ENCODE measurements around the gene RO60. TPM values are rescaled to one million over a fixed set of nuclear protein-coding genes. Genes with fewer than 3 reads are reported as not detected.

Gene RO60
- total and polyA plus RNA-seq, 2 experiments from 2014 or later, result 68.6 to 104 TPM

DNA sequence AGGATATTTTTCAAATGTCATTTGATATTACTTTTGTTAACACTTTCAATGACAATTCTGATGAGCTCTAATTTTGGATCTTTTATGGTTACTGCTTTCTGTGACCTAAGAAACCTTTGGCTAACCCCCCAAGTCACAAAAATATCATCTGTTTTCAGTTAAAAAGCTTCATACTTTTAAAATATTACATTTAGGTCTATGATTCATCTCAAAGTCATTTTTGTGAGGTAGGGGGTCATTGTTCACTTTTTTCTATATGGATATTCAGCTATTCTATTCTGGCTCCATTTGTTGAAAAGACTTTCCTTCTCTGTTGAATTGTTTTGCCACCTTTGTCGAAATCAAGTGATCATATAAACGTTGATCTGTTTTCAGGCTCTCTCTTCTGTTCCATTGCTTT lies 45.0 kb upstream of the RO60 start:
- H3K36me3 ChIP-seq (ENCODE audit: low read depth), result no peaks in the 10 kb centered on the region
- H3K27ac ChIP-seq, result no peak overlapping the region
- H3K9me2 ChIP-seq (ENCODE audit: insufficient read depth), result no peaks in the 10 kb centered on the region
- no peak overlapping the region for H2AFZ ChIP-seq
- no peaks in the 10 kb centered on the region for H3K79me2 ChIP-seq (ENCODE audit: insufficient read depth)
- in situ Hi-C loops (cut with MboI), result loop anchor here (10.0 to 25.0 kb wide), 2 partner anchors 202 to 400 kb away; partner anchors contain the start of gene RGS2
- no peaks in the 10 kb centered on the region for H3K9me3 ChIP-seq (ENCODE audit: low read depth)
- no peak overlapping the region for H3K9ac ChIP-seq
- WGBS, 2 experiments (ENCODE audit: low coverage in 1 of 2, low lambda C conversion rate in 2 of 2, missing lambda C conversion rate in 2 of 2), result 52 to 56% methylated on average over 2 of the region's 2 CpGs
- TF ChIP-seq EZH2 (IDR thresholded peaks at IDR 0.05; ENCODE audit: insufficient read depth, poor library complexity, severe bottlenecking) (no peak), EZH2phosphoT487 (IDR thresholded peaks at IDR 0.05; ENCODE audit: insufficient read depth, low read depth) (no peak)
- peaks cover 28% of the 10 kb centered on the region for H3K4me1 ChIP-seq (ENCODE audit: insufficient read depth)
- 0 out of 2 replicates have a peak, but pooled peaks cover 8% of the 10 kb centered on the region for H3F3A ChIP-seq (ENCODE audit: insufficient read depth)
- H3K4me3 ChIP-seq, result no peak overlapping the region
- no peaks in the 10 kb centered on the region for H3K27me3 ChIP-seq (replicated peaks; ENCODE audit: insufficient read depth)
- no peaks in the 10 kb centered on the region for H4K20me1 ChIP-seq (ENCODE audit: insufficient read depth)
- peak; percentile 3 for DNase-seq
- H3K4me2 ChIP-seq (ENCODE audit: unreplicated experiment), result peak overlapping the region; percentile 24

DNA sequence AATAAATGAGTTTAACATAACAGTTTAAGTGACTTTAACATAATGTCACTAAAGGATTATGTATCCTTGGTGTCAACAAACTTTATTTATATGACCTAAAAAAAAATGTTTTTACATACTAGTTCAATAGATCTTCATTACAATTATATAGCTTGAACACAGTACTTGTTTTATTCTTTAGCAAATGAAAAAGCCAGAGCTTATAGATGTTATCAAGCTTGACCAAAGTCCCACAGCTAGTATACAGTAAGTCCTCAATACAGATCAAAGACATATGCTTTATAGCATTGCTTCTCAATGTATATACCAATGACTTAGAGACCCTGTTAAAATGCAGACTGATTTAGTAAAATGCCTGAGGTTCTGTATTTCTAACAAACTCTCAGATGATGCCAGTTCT lies 42.6 kb upstream of the RO60 start:
- H3K9me3 ChIP-seq (ENCODE audit: low read depth), result no peaks in the 10 kb centered on the region
- no peak overlapping the region for H3K9ac ChIP-seq
- TF ChIP-seq EZH2phosphoT487 (IDR thresholded peaks at IDR 0.05; ENCODE audit: insufficient read depth, low read depth) (no peak), EZH2 (IDR thresholded peaks at IDR 0.05; ENCODE audit: insufficient read depth, poor library complexity, severe bottlenecking) (no peak)
- no peaks in the 10 kb centered on the region for H3K9me2 ChIP-seq (ENCODE audit: insufficient read depth)
- H4K20me1 ChIP-seq (ENCODE audit: insufficient read depth), result no peaks in the 10 kb centered on the region
- H3K79me2 ChIP-seq (ENCODE audit: insufficient read depth), result no peaks in the 10 kb centered on the region
- H3K27ac ChIP-seq, result no peak overlapping the region
- no peaks in the 10 kb centered on the region for H3K27me3 ChIP-seq (replicated peaks; ENCODE audit: insufficient read depth)
- no peak for DNase-seq
- peaks cover 28% of the 10 kb centered on the region for H3K4me1 ChIP-seq (ENCODE audit: insufficient read depth)
- no peak overlapping the region for H3K4me2 ChIP-seq (ENCODE audit: unreplicated experiment)
- 0 out of 2 replicates have a peak, but pooled peaks cover 8% of the 10 kb centered on the region for H3F3A ChIP-seq (ENCODE audit: insufficient read depth)
- H2AFZ ChIP-seq, result no peak overlapping the region
- H3K36me3 ChIP-seq (ENCODE audit: low read depth), result 0 out of 2 replicates have a peak, but pooled peaks cover 14% of the 10 kb centered on the region
- no peak overlapping the region for H3K4me3 ChIP-seq
- in situ Hi-C loops (cut with MboI), result loop anchor here (10.0 to 25.0 kb wide), 2 partner anchors 204 to 402 kb away; partner anchors contain the start of gene RGS2

DNA sequence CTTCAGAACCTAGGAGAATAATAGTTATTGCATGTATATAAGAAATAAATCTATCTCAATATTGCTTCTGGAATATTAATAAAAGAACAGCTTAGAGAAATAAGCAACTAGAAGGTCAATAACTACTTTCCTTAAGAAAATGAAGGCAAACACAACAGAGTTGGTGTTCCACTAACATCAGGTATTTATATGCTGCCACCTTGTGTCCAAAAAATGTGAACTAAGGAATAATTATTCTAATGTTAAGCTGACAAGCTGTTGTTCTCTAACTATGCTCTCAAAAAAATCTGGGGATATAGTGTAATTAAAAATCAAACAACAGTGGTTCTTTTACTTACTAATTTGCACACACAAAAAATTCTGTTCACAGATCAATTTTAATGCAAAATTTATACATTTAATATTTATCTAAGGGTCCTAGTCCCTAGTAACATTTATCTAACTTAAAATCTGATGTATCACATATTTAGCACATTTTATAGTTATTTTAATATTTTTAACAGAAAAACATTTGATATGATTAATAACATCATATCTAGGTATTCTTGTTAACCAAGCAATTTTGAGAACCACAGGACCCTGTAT lies 39.9 kb upstream of the RO60 start:
- TF ChIP-seq EZH2 (IDR thresholded peaks at IDR 0.05; ENCODE audit: insufficient read depth, poor library complexity, severe bottlenecking) (no peak), EZH2phosphoT487 (IDR thresholded peaks at IDR 0.05; ENCODE audit: insufficient read depth, low read depth) (no peak)
- in situ Hi-C loops (cut with MboI), result loop anchor here (10.0 to 25.0 kb wide), 2 partner anchors 207 to 405 kb away; partner anchors contain the start of gene RGS2
- peak; percentile 65 for DNase-seq

DNA sequence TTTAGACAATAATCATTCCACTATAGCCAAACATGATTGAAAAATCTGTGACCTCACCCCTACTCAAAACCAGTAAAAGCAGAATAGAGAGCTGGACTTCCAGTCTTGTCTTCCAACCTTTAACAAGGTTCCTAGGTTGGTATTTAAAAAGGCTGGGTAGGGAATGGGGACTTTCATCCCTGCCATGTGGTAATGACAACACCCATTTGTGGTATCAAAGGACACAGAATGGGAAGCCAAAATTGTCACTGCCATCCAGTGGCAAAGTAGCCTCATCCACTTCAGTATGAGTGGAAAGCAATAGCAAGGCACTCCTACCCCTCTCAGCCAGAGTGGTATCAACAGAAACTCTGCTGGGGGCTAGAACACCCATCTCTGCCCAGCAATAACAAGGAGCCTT lies 34.2 kb upstream of the RO60 start:
- H3K36me3 ChIP-seq (ENCODE audit: low read depth), result peaks cover 21% of the 10 kb centered on the region; the same call in 1 of the 2 replicates
- H3K4me1 ChIP-seq (ENCODE audit: insufficient read depth), result no peaks in the 10 kb centered on the region
- H3K9me3 ChIP-seq (ENCODE audit: low read depth), result no peaks in the 10 kb centered on the region
- no peak overlapping the region for H2AFZ ChIP-seq
- no peaks in the 10 kb centered on the region for H3K9me2 ChIP-seq (ENCODE audit: insufficient read depth)
- DNase-seq, result no peak
- no peak overlapping the region for H3K27ac ChIP-seq
- TF ChIP-seq EZH2phosphoT487 (IDR thresholded peaks at IDR 0.05; ENCODE audit: insufficient read depth, low read depth), result no peak
- no peak for TF ChIP-seq EZH2 (IDR thresholded peaks at IDR 0.05; ENCODE audit: insufficient read depth, poor library complexity, severe bottlenecking)
- H3K79me2 ChIP-seq (ENCODE audit: insufficient read depth), result peaks cover 6% of the 10 kb centered on the region; the same call in 1 of the 2 replicates
- H3F3A ChIP-seq (ENCODE audit: insufficient read depth), result no peaks in the 10 kb centered on the region
- H3K9ac ChIP-seq, result no peak overlapping the region
- no peak overlapping the region for H3K4me3 ChIP-seq
- no peak overlapping the region for H3K4me2 ChIP-seq (ENCODE audit: unreplicated experiment)
- in situ Hi-C loops (cut with MboI), result no loop called here
- H3K27me3 ChIP-seq (replicated peaks; ENCODE audit: insufficient read depth), result no peaks in the 10 kb centered on the region
- no peaks in the 10 kb centered on the region for H4K20me1 ChIP-seq (ENCODE audit: insufficient read depth)

More for the DNA sequence above, 39.9 kb upstream of the RO60 start:
- H2AFZ ChIP-seq, result no peak overlapping the region
- no peaks in the 10 kb centered on the region for H3K9me3 ChIP-seq (ENCODE audit: low read depth)
- no peaks in the 10 kb centered on the region for H3F3A ChIP-seq (ENCODE audit: insufficient read depth)
- no peak overlapping the region for H3K27ac ChIP-seq
- no peak overlapping the region for H3K4me2 ChIP-seq (ENCODE audit: unreplicated experiment)
- peaks cover 5% of the 10 kb centered on the region for H3K4me1 ChIP-seq (ENCODE audit: insufficient read depth)
- no peak overlapping the region for H3K4me3 ChIP-seq
- H3K27me3 ChIP-seq (replicated peaks; ENCODE audit: insufficient read depth), result no peaks in the 10 kb centered on the region
- H3K9me2 ChIP-seq (ENCODE audit: insufficient read depth), result no peaks in the 10 kb centered on the region
- H3K9ac ChIP-seq, result no peak overlapping the region
- no peaks in the 10 kb centered on the region for H4K20me1 ChIP-seq (ENCODE audit: insufficient read depth)
- H3K36me3 ChIP-seq (ENCODE audit: low read depth), result 0 out of 2 replicates have a peak, but pooled peaks cover 14% of the 10 kb centered on the region
- no peaks in the 10 kb centered on the region for H3K79me2 ChIP-seq (ENCODE audit: insufficient read depth)
